GM18907 (cell line): ENCODE results near the gene SHISA6.

Experiments
- ATAC-seq: cut with Tn5 transposase; IDR thresholded peaks from one replicate; pipeline ENCODE4 v1.9.1; 2021; ENCODE audit warnings: mild to moderate bottlenecking, moderate library complexity; ENCODE audit not compliant: unreplicated experiment

The SHISA6 gene

DNA sequence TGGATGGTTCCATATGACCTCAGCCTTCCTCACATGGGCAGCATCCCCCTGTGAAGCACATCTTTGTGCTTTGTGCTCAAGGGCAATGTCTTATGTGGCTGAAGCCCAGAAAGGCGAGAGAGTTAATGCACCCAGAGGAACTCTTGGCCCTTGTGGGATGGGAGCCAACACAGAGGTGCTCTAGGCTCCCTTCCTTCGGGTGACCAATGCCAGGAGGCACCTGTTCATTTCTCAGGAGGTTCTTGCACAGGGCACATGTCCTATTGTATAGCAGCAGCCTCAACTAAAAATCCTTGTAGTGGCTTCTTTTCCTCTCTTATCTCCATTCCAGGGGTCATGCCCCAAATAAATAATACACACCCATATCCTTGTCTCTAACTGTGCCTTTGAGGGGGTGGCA is 273.6 kb downstream of the SHISA6 start:
- no peak for ATAC-seq

DNA sequence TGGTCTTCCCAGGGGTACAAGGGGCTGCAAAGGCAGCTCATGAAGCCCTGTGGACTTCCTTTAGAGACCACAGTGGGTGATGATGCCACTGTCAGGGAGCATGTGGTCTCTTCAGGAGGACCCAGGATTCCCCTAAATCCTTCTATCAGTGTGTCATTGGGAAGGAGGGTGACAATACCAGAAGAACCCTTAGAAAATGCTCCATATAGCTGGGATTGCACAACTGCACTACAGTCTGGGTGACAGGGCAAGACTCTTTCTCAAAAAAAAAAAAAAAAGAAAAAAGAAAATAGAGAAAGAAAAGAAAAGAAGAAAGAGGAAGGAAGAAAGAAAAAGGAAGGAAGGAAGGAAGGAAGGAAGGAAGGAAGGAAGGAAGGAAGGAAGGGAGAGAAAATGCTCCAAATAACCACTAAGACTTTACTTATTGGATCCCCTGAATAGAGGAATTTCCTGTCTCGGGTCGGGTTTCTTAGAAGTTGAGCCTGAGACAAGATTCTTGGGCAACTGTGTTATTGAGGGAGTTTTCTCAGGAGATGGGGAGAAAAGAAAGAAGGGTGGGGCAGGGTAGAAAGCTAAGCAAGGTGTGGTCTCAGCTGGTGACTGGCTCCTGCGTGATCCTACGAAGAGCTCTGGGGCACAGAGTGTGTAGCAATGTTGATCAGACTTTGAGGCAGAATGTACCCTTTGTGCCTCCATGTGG is 274.1 kb downstream of the SHISA6 start:
- no peak for ATAC-seq

DNA sequence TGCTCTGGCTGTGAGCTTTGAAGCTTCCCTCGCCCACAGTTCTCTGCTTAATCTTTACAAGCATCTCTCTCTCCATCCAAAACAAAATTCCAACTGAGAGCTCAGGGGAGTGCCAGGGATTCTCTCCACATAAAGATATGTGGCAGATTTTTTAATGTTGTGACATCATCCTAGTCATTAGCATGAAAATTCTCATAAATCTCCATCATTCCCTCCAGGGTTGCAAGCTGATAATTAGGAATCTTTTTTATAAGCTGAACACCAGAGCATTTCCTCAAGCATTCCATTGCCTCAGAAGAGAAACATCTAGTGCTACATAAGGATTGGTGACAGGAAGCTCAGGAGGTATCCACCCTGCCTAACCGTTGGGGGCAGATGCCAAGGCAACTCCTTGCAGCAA is 274.9 kb downstream of the SHISA6 start:
- ATAC-seq = no peak

DNA sequence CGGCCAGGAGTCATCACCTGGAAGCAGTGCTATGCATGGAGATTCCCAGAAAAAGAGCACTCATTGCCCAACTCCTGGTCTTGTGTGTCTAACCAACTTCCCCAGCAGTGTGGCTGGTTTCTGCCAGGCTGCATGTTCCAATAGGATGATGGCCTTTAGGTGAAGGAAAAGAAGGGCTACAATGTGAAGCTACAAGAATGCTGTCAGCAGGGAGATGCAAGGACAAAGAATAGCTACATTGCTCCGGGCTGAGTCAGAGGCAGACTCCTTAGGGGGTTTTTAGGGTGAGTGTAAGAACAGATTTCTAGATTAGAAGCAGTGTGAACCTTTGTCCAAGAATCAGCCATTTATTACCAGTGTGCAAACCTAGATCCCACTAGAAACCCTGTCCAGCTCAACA is 294.2 kb downstream of the SHISA6 start:
- no peak for ATAC-seq

DNA sequence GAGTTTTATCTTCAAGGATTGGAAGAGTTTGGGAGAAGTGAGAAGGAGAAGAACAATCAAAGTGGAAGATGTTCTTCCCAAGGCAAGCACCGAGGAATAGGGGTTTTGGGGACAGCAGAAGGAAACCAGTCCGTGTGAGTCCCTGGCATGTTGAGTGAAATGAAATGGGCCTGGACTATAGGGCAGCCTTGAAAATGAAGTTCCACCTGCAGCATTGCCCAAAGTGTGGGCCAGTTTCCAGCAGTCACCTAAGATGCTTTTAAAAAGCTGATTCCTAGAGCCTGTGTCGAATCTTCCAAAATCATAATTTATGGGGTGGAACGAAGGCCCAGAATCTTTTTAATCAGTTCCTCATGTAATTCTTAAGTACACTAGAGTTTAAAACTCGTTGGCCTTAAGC is 297.4 kb downstream of the SHISA6 start:
- ATAC-seq = no peak

DNA sequence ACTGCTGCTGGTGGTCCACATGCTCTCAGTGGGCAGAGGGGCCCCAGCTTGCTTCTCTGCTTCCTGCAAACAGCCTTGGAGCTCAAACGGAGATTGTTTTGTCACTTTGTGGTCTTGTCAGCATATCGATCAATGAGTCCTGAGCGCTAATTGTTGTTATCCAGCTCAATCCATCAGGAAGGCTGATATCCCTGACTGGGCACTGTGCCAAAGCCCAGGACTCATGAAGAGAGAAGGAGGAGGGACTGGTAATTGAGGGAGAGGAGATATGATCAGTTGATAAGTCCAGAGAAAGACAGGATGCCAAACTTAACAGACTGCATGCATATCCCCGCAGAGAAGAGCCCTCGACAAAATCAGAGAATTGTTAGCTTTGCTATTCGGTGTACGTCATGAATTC is 298.6 kb downstream of the SHISA6 start:
- no peak for ATAC-seq

DNA sequence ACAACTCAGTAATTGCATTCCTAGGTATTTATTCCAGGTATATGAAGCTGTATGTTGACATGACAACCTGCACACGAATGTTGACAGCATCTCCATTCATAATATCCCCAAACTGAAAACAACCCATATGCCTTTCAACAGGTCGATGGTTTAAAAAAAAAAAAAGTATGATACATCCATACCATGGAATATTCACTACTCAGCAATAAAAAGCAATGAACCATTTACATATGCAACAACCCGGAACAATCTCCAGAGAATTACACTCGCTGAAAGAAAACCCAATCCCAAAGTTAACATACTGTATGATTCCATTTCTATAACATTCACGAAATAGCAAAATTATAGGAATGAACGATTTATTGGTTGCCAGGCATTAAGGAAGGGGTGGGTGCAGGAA is 304.0 kb downstream of the SHISA6 start:
- no peak for ATAC-seq

DNA sequence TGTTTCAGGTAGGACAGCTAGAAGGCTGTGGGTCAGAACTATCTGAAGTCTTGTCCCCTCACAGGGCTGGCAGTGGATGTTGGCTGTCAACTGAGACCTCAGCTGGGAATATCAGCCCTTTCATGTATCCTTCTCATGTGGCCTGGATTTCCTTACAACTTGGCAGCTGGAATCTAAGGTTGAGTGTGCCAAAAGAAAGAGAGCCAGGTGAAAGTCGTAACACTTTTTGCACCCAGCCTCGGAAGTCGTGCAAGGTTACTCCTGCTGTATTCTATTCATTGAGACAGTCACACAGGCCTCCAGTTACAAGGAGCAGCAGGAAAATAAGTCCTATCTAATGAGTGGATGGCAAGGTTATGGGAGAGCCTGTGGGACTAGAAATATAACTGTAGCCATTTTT is 304.7 kb downstream of the SHISA6 start:
- no peak for ATAC-seq

DNA sequence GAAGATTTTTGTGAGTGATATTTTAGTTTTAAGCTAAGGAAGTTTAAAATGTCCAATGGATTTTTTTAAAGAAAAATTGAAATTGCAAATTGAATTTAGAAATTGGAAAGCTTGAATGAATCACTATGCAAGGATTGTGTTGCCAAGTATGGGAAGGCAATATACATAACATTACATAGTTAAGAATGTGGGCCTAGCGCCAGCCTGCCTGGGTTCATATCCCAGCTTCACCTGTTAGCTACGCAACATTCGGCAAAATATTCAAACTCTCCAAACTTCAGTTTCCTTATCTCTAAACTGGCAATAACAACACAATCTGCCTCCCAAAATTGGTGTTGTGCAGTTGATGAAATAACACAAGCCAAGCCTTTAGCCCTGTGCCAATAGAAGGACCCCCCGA is 306.8 kb downstream of the SHISA6 start:
- ATAC-seq = no peak

DNA sequence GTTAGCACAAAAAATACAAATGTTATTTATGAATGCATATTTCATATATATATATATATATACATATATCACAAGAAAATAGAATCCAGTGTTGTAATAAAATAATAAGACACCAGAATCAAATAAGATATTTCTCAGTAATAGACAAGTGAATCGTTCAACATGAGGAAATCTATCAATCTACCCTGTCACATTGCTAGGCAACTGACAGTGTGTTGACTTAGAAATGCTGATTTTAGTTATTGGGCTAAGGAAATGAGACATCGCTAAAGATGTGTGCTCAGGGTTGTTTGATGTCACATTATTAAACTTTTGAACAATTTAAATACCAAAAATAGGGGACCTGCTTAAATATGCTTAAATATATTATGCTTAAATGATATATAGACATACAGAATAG is 307.4 kb downstream of the SHISA6 start:
- ATAC-seq = no peak

DNA sequence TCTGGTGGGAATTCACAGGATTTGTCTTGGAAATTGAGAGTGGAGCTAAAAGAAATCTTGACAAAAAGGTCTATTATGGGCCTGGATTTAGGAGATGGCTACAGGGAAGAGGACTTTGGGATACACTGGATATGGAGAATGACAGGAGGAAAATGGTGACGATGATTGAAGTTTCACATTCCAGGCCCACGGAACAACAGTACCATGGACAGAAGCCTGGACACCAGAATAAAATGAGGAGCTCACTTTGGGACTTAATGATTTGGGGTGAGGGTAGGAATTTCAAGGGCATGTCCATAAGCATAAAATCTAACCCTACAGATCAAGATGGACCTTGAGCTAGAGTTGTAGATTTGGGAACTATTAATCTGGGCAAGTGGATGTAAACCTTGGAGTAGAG is 309.4 kb downstream of the SHISA6 start:
- no peak for ATAC-seq

DNA sequence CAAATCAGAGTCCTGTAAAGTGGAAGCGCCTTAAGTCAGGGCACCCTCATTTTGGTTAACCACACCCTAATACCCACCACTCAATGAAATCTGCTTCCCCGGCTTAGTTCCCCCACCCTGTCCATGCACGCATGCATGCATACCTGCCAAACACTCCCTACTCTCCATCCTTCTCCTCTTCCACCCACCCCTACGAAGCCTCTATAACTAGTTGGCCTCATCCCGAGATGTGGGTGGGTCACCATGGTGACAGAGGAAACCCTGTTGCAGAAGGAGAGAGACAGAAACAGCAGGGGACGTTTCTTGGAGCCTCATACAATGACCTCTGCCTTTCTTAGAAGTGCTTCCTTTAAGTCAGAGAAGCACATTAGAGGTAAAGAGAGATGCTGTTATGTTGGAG is 310.4 kb downstream of the SHISA6 start:
- no peak for ATAC-seq

DNA sequence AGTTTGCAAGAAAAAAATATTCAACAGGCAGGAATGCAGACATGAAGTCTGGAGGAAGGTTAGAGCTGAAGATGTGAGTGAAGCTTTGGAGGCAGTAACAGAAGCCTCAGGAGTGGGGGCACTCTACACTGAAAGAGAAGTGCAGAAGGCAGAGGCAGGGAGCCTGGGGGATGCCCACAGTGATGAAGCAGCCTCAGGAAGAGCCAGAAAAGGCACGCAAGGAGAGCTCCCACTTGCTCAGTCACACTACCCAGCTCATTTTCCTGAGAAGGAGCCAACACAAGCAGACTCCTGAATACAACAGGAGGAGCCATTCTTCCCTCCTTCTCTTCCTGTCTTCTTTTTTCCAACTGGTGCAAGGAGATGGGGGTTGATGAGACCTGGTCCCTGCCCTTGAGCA is 312.1 kb downstream of the SHISA6 start:
- ATAC-seq = no peak

DNA sequence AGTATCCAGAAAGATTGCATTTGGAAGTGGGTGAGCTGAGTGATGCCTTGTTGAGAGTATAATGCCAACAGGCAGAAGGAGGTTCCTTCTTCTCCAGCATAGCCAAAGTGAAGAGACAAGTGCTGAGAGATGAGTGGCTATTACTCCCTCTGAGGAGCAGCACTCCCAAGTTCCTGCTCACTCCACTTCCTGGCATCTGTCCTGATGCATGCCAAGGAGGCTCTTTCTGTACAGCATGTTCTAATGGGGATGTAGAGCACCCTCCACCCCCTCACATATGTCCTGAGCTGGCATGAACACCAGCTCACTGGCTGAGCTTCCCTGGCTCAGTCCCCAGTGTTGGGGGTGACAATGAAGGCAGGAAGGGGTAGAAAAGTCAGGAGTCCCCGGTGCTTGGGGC is 313.0 kb downstream of the SHISA6 start:
- no peak for ATAC-seq

DNA sequence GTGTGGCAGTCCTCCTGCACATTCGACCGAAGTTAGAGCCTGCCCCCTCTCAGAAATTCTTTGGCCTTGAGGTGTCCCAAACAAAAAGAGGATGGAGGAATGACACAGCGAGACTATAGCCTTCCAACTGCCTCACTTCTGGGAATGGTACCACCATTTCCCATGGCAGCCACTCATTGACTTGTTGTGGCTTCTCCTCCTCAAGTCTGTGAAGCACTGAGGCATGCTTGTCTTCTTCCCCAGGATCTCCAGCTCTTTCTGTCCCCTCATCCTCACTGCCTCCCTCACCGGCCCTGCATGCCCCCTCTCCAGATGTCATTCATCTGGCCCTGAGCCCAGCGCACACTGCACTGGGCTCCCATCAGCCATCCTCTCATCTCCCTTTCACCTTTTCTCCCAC is 313.5 kb downstream of the SHISA6 start:
- no peak for ATAC-seq

DNA sequence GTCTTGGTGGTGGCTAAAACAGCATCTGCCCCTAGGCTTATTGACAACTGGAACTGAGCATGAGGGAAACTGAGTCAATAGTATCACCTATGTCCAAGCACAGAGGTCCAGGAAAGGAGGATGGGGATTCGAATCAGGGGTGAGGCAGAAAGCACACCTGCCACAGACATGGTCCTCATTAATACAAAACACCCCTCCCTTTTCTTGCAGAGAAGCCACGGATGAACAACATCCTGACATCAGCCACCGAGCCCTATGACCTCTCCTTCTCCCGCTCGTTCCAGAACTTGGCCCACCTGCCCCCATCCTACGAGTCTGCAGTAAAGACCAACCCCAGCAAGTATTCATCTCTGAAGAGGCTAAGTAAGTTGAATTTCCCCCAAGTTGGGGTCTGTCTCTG is 314.5 kb downstream of the SHISA6 start:
- no peak for ATAC-seq

DNA sequence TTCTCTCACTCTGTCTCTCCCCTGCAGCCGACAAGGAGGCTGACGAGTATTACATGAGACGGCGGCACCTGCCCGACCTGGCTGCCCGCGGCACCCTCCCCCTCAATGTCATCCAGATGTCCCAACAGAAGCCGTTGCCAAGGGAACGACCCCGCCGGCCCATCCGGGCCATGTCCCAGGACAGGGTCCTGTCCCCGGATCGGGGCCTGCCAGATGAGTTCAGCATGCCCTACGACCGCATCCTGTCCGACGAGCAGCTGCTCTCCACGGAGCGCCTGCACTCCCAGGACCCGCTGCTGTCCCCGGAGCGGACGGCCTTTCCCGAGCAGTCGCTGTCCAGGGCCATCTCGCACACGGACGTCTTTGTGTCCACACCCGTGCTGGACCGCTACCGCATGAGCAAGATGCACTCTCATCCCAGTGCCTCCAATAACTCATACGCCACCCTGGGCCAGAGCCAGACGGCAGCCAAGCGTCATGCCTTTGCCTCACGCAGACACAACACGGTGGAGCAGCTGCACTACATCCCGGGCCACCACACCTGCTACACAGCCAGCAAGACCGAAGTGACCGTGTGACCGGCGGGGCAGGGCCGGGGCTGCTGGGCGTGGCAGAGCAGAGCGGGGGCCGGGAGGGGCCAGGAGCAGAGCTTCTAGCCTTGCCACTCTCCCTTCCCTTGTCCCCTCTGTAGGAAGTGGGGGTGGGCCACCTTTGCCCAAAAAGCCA is 316.9 kb downstream of the SHISA6 start:
- no peak for ATAC-seq

DNA sequence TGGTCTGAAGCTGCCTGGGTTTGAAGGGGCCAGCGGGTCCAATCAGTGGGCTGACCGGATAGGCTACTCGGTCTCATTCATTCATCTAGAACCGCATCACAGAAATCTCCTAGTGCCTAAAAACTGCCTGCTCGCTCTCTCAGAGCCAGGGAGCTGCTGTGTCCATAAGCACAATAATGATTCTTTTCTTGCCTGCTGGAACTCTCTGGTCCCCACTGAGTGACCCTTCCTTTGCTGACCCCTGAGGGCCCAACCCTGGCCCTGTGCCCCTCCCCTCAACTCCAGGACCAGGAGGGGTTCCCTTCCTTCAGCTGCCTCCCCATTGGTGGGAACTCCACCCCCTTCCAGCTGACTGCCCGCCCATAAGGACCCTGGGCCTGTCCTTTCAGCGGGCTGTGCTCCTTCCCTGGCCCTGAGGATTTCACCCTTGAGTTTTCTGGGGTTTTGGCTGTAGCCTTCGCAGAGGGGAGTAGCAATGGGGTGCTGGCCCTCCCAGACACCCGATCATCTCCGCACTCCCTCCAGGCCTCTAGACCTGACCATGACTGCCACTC is 317.7 kb downstream of the SHISA6 start:
- no peak for ATAC-seq

DNA sequence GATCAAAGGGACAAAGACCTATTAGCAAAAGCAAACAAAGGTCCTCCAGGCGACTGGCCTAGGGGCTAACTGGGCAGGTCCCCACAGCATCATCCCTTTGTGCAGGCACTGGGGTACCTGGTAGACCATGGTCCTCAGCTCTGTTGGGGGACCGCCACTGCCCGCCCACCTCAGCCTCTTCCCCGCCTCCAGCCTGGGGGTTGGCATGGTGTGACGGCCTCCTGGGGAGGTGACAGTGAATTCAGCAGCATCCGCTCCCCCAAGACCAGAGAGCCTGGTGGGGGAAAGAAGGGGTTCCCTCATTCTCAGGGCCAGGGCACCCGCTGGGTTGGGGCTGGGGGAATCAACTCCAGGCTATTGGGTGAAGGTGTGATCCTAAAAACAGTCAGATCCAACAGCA is 318.6 kb downstream of the SHISA6 start:
- no peak for ATAC-seq

DNA sequence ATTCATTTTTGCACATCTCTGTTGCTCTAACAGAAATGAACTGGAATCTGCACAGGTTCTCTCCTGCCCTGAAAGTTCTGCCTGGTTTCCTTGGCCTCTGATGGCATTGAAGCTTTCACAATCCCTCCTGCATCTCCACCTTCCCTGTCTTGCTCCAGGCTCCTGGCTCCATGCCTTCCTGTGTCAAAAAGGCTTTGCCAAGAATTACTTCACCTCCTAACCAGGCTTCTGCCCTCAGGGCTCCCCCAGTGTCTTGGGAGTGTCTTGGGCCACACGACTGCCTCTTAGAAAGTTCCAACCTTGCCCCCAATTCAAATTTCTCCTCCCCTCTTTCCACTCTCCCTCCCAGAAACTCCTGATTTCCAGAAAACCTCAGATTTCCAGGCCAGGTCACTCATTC is 320.3 kb downstream of the SHISA6 start:
- no peak for ATAC-seq

DNA sequence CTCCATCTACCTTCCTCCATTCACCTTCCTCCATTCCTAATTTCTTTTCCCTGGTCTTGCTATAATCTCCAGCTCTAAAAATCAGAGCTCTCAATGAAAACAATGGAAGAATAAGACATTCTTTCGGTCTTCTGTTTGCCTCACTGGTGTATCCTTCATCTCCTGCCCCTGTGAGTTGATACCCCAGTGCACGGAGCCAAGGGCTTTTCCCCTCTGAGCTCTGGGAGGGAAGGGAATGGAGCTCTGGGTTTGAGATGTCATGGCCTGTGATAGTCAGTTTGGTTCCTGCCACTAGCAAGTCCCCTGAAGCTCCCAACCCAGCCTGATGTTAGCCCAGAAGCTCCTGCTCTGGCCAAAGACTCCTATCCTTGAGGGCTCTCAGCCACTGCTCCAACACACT is 320.7 kb downstream of the SHISA6 start:
- ATAC-seq = no peak

DNA sequence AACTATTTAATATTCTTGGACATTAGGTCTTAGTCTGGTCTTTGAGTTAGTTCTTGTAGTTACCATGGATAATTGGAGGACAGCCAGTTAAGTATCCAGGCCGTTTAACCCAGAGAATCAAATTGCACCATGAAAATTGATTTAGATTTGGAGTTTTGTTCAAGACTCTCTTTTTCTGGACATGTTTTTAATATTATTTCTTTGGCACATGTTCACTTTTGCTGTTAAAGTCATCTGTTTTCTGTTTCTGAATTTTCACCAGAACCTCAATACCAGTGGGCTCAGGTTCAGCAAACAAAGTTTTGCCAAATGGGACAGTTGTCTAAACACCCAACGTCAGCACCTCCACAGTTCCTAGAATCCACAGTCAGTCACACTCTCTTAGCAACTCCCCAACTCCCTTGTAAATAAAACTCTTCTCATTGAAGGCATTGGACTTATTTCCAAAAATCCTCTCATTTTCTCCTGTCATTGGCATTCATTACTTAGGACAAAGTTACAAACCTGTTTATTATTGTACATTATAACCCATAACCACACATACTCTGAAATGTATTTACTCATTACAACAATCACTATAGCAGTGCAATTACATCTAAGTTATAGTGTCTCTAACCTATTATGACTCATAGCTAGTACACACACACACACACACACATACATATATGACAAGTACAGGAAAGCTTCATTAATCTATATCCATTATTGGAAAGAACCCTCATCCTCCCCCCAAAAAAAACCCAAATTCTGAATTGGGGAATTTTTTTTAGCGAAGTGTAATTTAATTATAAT is 323.8 kb downstream of the SHISA6 start:
- ATAC-seq = no peak
